HepG2 (cell line): ENCODE measurements around the gene SAPCD2. TPM values are rescaled to one million over a fixed set of nuclear protein-coding genes. Genes with fewer than 3 reads are reported as not detected.

Source experiments
- CBX5 ChIP-seq: sonication (generic); formaldehyde crosslinking; IDR thresholded peaks from 2 replicates; pipeline ENCODE4 v1.4.0; 2020; ENCODE audit warnings: missing genetic modification reagents, borderline replicate concordance
- EHMT2 ChIP-seq: fragments of 200-600 bp; sonication (generic); IDR thresholded peaks from 2 replicates; pipeline ENCODE4 v1.7.0; 2017; ENCODE audit warnings: antibody characterized with exemption, low read depth, low read length, borderline replicate concordance
- GFI1 ChIP-seq: sonication (generic); formaldehyde crosslinking; IDR thresholded peaks from 2 replicates; pipeline ENCODE4 v1.5.0; 2020; ENCODE audit warnings: missing genetic modification reagents, mild to moderate bottlenecking, borderline replicate concordance
- GTF2F1 ChIP-seq: fragments of 150-350 bp; IDR thresholded peaks from 2 replicates; pipeline ENCODE4 v1.6.1; 2014; ENCODE audit warnings: low read length
- NFATC3 ChIP-seq: sonication (generic); formaldehyde crosslinking; IDR thresholded peaks from 2 replicates; pipeline ENCODE4 v1.5.1; 2020; ENCODE audit warnings: mild to moderate bottlenecking, missing genetic modification reagents
- NFE2L2 ChIP-seq: fragments of 150-350 bp; IDR thresholded peaks from 2 replicates; pipeline ENCODE4 v1.6.1; 2014; ENCODE audit warnings: low read length
- PHF8 ChIP-seq: sonication (generic); formaldehyde crosslinking; IDR thresholded peaks from 2 replicates; pipeline ENCODE4 v1.5.0; 2020; ENCODE audit warnings: missing genetic modification reagents
- RFX5 ChIP-seq: IDR thresholded peaks from 2 replicates; pipeline ENCODE4 v1.6.1; 2011; ENCODE audit warnings: low read depth, low read length, improper control_type of control experiment
- SKI ChIP-seq: fragments of 450-650 bp; IDR thresholded peaks from one replicate; pipeline ENCODE4 v1.6.1; 2018; ENCODE audit warnings: mild to moderate bottlenecking; ENCODE audit not compliant: partially characterized antibody
- SKIL ChIP-seq: sonication (generic); formaldehyde crosslinking; IDR thresholded peaks from 2 replicates; pipeline ENCODE4 v1.8.0; 2022; ENCODE audit warnings: missing genetic modification reagents, mild to moderate bottlenecking, moderate library complexity, borderline replicate concordance
- SMAD3 ChIP-seq: sonication (generic); formaldehyde crosslinking; IDR thresholded peaks from 2 replicates; pipeline ENCODE4 v1.4.0; 2020; ENCODE audit warnings: missing genetic modification reagents
- SRY ChIP-seq: sonication (generic); formaldehyde crosslinking; IDR thresholded peaks from 2 replicates; pipeline ENCODE4 v1.8.0; 2022; ENCODE audit warnings: mild to moderate bottlenecking, missing genetic modification reagents
- ZBTB26 ChIP-seq: IDR thresholded peaks from 2 replicates; pipeline ENCODE4 v1.6.1; 2016; ENCODE audit warnings: missing compliant biosample characterization, missing genetic modification reagents, borderline replicate concordance
- ZFP36L2 ChIP-seq: sonication (generic); formaldehyde crosslinking; IDR thresholded peaks from 2 replicates; pipeline ENCODE4 v1.4.0; 2020; ENCODE audit warnings: missing genetic modification reagents
- ZNF142 ChIP-seq: sonication (generic); formaldehyde crosslinking; IDR thresholded peaks from 2 replicates; pipeline ENCODE4 v1.4.0; 2020; ENCODE audit warnings: missing genetic modification reagents
- ZNF17 ChIP-seq: sonication (generic); formaldehyde crosslinking; IDR thresholded peaks from 2 replicates; pipeline ENCODE4 v1.5.0; 2020; ENCODE audit warnings: mild to moderate bottlenecking, missing genetic modification reagents
- ZNF326 ChIP-seq: sonication (generic); formaldehyde crosslinking; IDR thresholded peaks from 2 replicates; pipeline ENCODE4 v1.4.0; 2020; ENCODE audit warnings: missing genetic modification reagents, borderline replicate concordance
- ZNF430 ChIP-seq: sonication (generic); formaldehyde crosslinking; IDR thresholded peaks from 2 replicates; pipeline ENCODE4 v1.9.0; 2021; ENCODE audit warnings: mild to moderate bottlenecking, missing genetic modification reagents
- ZNF589 ChIP-seq: sonication (generic); formaldehyde crosslinking; conservative IDR thresholded peaks from 2 replicates; pipeline ENCODE4 v1.8.0; 2022; ENCODE audit warnings: mild to moderate bottlenecking, moderate library complexity, missing genetic modification reagents
- ZNF660 ChIP-seq: sonication (generic); formaldehyde crosslinking; IDR thresholded peaks from 2 replicates; pipeline ENCODE4 v1.5.1; 2020; ENCODE audit warnings: mild to moderate bottlenecking, low read depth, missing genetic modification reagents, borderline replicate concordance
- polyA plus RNA-seq, 8 experiments: library from polyadenylated mRNA; depleted of rRNA in 3 of 8; stranded (reverse) in 7 of 8; unstranded in 1 of 8; fragments of >200 nt; fragmentation: Illumina TruSeq in 4 of 8; extraction: Trizol in 4 of 8; gene quantifications; 2 replicates each; pipeline versions ENCODE4 v1.2.1 to v1.2.3, GENCODE V29; 2011 to 2016; ENCODE audit warnings: low read depth in 4 of 8, missing spikeins in 1 of 8, mixed read lengths in 1 of 8; ENCODE audit not compliant: insufficient read depth in 1 of 8
- total RNA-seq, 5 experiments: library from RNA; depleted of rRNA; stranded (reverse); fragments of >200 nt; fragmentation: Illumina TruSeq; extraction: Trizol; gene quantifications; 2 replicates each; pipeline ENCODE4 v1.2.3, GENCODE V29; 2016; ENCODE audit warnings: low read depth in 1 of 5

SAPCD2 gene
- total and polyA plus RNA-seq, 2 of the 13 experiments (the other 11 are each of a cell fraction or from before 2014, with no cell fraction given) = 21.9 to 42.8 TPM

GRCh38 chr9:137046088-137046787 lies 24.1 kb downstream of the SAPCD2 start, which contains the start of gene NPDC1 (continued):
- TF ChIP-seq GFI1 (CRISPR knock-in tag) (peak; percentile 19), EHMT2 (peak; percentile 77; the same call in 1 of the 2 replicates), SKIL (no peak), NFE2L2 (no peak), ZFP36L2 (no peak), SKI (no peak), NFATC3 (CRISPR knock-in tag) (no peak; the same call in 1 of the 2 replicates), ZNF589 (CRISPR knock-in tag) (no peak; the same call in 1 of the 2 replicates), SMAD3 (CRISPR knock-in tag) (peak; percentile 96), ZBTB26 (0 out of 2 replicates have a peak, but pooled peaks have one; percentile 68), PHF8 (CRISPR knock-in tag) (peak; percentile 39), CBX5 (CRISPR knock-in tag) (0 out of 2 replicates have a peak, but pooled peaks have one; percentile 50), GTF2F1 (no peak), ZNF142 (CRISPR knock-in tag) (peak; percentile 71; the same call in 1 of the 2 replicates), ZNF17 (CRISPR knock-in tag) (peak; percentile 63; the same call in 1 of the 2 replicates), ZNF430 (CRISPR knock-in tag) (peak; percentile 93), RFX5 (no peak), ZNF660 (no peak), ZNF326 (0 out of 2 replicates have a peak, but pooled peaks have one; percentile 40), SRY (CRISPR knock-in tag) (peak; percentile 94)
